Heart left ventricle (tissue), 13 donors: ENCODE results near the gene GCSH.

ENCODE experiments used
- POLR2A ChIP-seq, 2 donors: fragments of 450-650 bp; IDR thresholded peaks; one replicate each; pipeline ENCODE4 v1.6.1; 2017; ENCODE audit warnings: antibody characterized with exemption in 2 of 2, mild to moderate bottlenecking in 2 of 2, moderate library complexity in 2 of 2
- TF ChIP-seq, protein P1 (sequence below), 12 donors: fragments of 200-600 bp; sonication (generic) in 4 of 12; IDR thresholded peaks; one replicate each; pipeline versions ENCODE4 v1.5.0 to v1.8.0; 2018 to 2022; ENCODE audit warnings: antibody characterized with exemption in 12 of 12, mild to moderate bottlenecking in 5 of 12
- donor health status: ischemic (EF 13 %, LVEDD 7.1; RV severe dilation, severe dysfunction).
- donor health status: DM: no; HTN: yes; CAD: no.
- donor health status: DM: no; HTN: no; CAD: no.
- donor health status: ischemic (EF 25% LVEDD 6.9; RV normal size, moderate dysfunction).
- donor health status: ischemic (EF 25% LVEDD 5.7; RV mildly dilated, moderate dysfunction).
- donor health status: ischemic (EF 35%, LVEDD 5.7; RV mildly dilated, moderate dysfunction).
- donor health status: nonischemic (EF 11% LVEDD 7.7; RV severe dilation, severe dysfunction).
- donor health status: DM: yes; HTN: yes; CAD: no.
- donor health status: PGD.
- donor health status: ischemic (EF 29% LVEDD 5.4; RV normal size, mild dysfunction).
- donor health status: nonischemic (EF 23%, LVEDD 6.1; RV moderate dilation, normal function).

DNA sequence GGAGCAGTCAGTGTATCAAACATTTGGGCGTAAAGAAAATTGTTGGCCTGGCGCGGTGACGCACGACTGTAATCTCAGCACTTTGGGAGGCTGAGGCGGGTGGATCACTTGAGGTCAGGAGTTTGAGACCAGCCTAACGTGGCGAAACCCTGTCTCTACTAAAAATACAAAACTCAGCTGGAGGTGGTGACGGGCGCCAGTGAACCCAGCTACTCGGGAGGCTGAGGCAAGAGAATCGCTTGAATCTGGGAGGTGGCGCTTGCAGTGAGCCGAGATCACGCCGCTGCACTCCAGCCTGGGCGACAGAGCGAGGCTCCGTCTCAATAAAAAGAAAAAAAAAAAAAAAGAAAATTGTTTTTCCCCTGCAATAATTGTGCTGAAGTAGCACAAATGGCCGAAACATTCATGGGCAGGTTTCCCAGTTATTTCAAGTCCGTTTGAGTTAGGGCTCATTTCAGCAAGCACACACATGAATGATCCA, 1.4 kb downstream of the GCSH start:
- TF ChIP-seq, protein P1, sequence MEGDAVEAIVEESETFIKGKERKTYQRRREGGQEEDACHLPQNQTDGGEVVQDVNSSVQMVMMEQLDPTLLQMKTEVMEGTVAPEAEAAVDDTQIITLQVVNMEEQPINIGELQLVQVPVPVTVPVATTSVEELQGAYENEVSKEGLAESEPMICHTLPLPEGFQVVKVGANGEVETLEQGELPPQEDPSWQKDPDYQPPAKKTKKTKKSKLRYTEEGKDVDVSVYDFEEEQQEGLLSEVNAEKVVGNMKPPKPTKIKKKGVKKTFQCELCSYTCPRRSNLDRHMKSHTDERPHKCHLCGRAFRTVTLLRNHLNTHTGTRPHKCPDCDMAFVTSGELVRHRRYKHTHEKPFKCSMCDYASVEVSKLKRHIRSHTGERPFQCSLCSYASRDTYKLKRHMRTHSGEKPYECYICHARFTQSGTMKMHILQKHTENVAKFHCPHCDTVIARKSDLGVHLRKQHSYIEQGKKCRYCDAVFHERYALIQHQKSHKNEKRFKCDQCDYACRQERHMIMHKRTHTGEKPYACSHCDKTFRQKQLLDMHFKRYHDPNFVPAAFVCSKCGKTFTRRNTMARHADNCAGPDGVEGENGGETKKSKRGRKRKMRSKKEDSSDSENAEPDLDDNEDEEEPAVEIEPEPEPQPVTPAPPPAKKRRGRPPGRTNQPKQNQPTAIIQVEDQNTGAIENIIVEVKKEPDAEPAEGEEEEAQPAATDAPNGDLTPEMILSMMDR (IDR thresholded peaks at IDR 0.05) = no peak
- TF ChIP-seq POLR2A (IDR thresholded peaks at IDR 0.05) = no peak
